ENCODE measurements around the gene NBAS. TPM values are rescaled to one million over a fixed set of nuclear protein-coding genes. Genes with fewer than 3 reads are reported as not detected.

The NBAS gene
- total and polyA plus RNA-seq, 2 donors (not counting 3 experiments of a cell fraction or from before 2014, with no cell fraction given), result 29.4 to 43.0 TPM

DNA sequence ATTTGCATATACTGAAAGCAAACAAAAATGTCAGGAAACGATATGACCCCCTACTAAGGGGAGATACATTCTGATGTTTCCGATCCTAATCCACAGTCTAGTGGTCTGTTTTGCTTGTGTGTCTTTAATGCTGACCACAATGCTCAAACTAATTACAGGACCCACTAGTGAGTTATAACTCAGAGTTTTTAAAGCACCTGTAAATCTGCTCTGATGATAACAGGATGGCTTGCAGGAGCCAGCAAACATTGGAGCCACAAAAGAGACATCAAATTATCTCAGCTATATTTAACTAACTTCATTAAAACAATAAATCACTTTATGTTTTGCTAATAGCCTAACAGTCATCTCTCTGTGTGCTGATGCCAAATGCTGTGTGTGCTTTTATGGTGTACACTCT, 300.3 kb downstream of the NBAS start:
- CTCF ChIA-PET, result no interaction called here
- Histone ChIP-seq H4K20me1 (replicated peaks; ENCODE audit: control insufficient read depth, extremely low read depth, insufficient read depth, low read length) (no peaks in the 10 kb centered on the region), H3K4me2 (ENCODE audit: insufficient read depth, low read length) (no peak overlapping the region), H3K4me3 (replicated peaks in 1 of 3; ENCODE audit: insufficient read depth in 1 of 3, low read depth in 1 of 3, low read length in 3 of 3) (no peak overlapping the region), H3K9ac (replicated peaks; ENCODE audit: extremely low read depth, insufficient read depth, low read length) (peak overlapping the region; percentile 9), H2AFZ (ENCODE audit: low read depth, low read length) (no peak overlapping the region), H3K4me1 (ENCODE audit: control insufficient read depth, extremely low read depth, insufficient read depth, low read length) (no peaks in the 10 kb centered on the region), H3K27me3 (ENCODE audit: control insufficient read depth in 2 of 2, insufficient read depth in 2 of 2, low read length in 2 of 2) (no peaks in the 10 kb centered on the region), H3K27ac (ENCODE audit: insufficient read depth, low read depth, low read length) (no peak overlapping the region), H3K9me1 (replicated peaks; ENCODE audit: control insufficient read depth, extremely low read depth, insufficient read depth, low read length) (no peaks in the 10 kb centered on the region), H3K79me2 (ENCODE audit: control insufficient read depth, insufficient read depth, low read length) (no peaks in the 10 kb centered on the region), H3K9me3 (replicated peaks; ENCODE audit: control insufficient read depth, insufficient read depth, low read length) (no peaks in the 10 kb centered on the region), H3K36me3 (ENCODE audit: control insufficient read depth in 2 of 2, extremely low read depth in 1 of 2, insufficient read depth in 2 of 2, low read length in 2 of 2) (no peaks in the 10 kb centered on the region)
- POLR2A ChIA-PET, result no interaction called here
- intact Hi-C loops (cut with micrococcal nuclease) (no loop called here), dilution Hi-C loops (cut with MboI; ENCODE audit: extremely low pct_ligation_motif_present, low sequenced_read_pairs) (no loop called here)
- no peak for TF ChIP-seq POLR2A (IDR thresholded peaks at IDR 0.05; ENCODE audit: low read depth, low read length)
- no peak for TF ChIP-seq EZH2 (IDR thresholded peaks at IDR 0.05; ENCODE audit: borderline replicate concordance, low read depth, low read length, severe bottlenecking)
- no peak for TF ChIP-seq POLR2AphosphoS5 (IDR thresholded peaks at IDR 0.05; ENCODE audit: insufficient read depth, low read depth, low read length)
- TF ChIP-seq, protein P1, sequence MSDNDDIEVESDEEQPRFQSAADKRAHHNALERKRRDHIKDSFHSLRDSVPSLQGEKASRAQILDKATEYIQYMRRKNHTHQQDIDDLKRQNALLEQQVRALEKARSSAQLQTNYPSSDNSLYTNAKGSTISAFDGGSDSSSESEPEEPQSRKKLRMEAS (IDR thresholded peaks at IDR 0.05; ENCODE audit: insufficient read depth, insufficient read length), result no peak
- no peak for TF ChIP-seq FOS (IDR thresholded peaks at IDR 0.05; ENCODE audit: borderline replicate concordance, insufficient read depth, low read length)
- FAIRE-seq, result no peak
- no TSS peak for BruUV-seq (replicated peaks)
- no peak for DNase-seq (ENCODE audit: low read depth, low spot score)

DNA sequence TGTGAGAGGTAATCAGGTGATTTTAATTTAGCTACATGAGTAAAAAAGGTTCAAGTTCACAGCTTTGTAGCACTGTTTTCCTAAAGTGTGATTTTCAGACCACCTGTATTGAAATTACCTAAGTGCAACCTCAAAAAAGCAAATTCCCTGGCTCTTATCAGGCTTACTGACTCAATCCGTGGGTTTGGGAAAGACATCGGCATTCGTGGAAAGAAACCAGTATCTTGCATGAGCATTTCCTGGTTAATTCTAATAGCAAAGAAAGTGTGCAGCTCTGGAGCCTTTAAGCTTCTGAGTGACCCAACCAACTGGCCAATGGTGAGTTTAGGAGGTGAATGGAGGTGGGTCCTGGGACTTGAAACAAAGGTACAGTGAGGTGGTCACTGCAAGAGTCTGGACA, 300.9 kb downstream of the NBAS start:
- BruUV-seq (replicated peaks), result no TSS peak
- TF ChIP-seq, protein P1 (IDR thresholded peaks at IDR 0.05; ENCODE audit: insufficient read depth, insufficient read length), result no peak
- TF ChIP-seq EZH2 (IDR thresholded peaks at IDR 0.05; ENCODE audit: borderline replicate concordance, low read depth, low read length, severe bottlenecking) (no peak), MYC (IDR thresholded peaks at IDR 0.05; ENCODE audit: low read depth, low read length) (no peak), POLR2A (IDR thresholded peaks at IDR 0.05; ENCODE audit: low read depth, low read length) (no peak), JUN (IDR thresholded peaks at IDR 0.05; ENCODE audit: borderline replicate concordance, insufficient read depth, insufficient read length, low read depth) (no peak)
- H3K9me1 ChIP-seq (replicated peaks; ENCODE audit: control insufficient read depth, extremely low read depth, insufficient read depth, low read length), result no peaks in the 10 kb centered on the region
- no peak overlapping the region for H2AFZ ChIP-seq (ENCODE audit: low read depth, low read length)
- H3K9ac ChIP-seq (replicated peaks; ENCODE audit: extremely low read depth, insufficient read depth, low read length), result no peak overlapping the region
- H3K79me2 ChIP-seq (ENCODE audit: control insufficient read depth, insufficient read depth, low read length), result no peaks in the 10 kb centered on the region
- no peaks in the 10 kb centered on the region for H3K9me3 ChIP-seq (replicated peaks; ENCODE audit: control insufficient read depth, insufficient read depth, low read length)
- H3K27me3 ChIP-seq (ENCODE audit: control insufficient read depth in 2 of 2, insufficient read depth in 2 of 2, low read length in 2 of 2), result no peaks in the 10 kb centered on the region
- intact Hi-C loops (cut with micrococcal nuclease), result no loop called here
- FAIRE-seq (no peak), DNase-seq (ENCODE audit: low read depth, low spot score) (no peak)
- ChIA-PET POLR2A (no interaction called here), CTCF (no interaction called here)
- no peaks in the 10 kb centered on the region for H3K4me1 ChIP-seq (ENCODE audit: control insufficient read depth, extremely low read depth, insufficient read depth, low read length)
- H3K4me3 ChIP-seq (replicated peaks in 1 of 3; ENCODE audit: insufficient read depth in 1 of 3, low read depth in 1 of 3, low read length in 3 of 3), result no peak overlapping the region
- no peak overlapping the region for H3K4me2 ChIP-seq (ENCODE audit: insufficient read depth, low read length)
- dilution Hi-C loops (cut with MboI; ENCODE audit: extremely low pct_ligation_motif_present, low sequenced_read_pairs), result no loop called here
- no peaks in the 10 kb centered on the region for H3K36me3 ChIP-seq (ENCODE audit: control insufficient read depth in 2 of 2, extremely low read depth in 1 of 2, insufficient read depth in 2 of 2, low read length in 2 of 2)
- H4K20me1 ChIP-seq (replicated peaks; ENCODE audit: control insufficient read depth, extremely low read depth, insufficient read depth, low read length), result no peaks in the 10 kb centered on the region
- no peak overlapping the region for H3K27ac ChIP-seq (ENCODE audit: insufficient read depth, low read depth, low read length)

Data from endothelial cell of umbilical vein (primary cell).